Measurements from ENCODE around the gene ZSWIM1.

Gene ZSWIM1

GRCh38 chr20:45842169-45842812 lies 38.7 kb upstream of the ZSWIM1 start:
- no peak for DNase-seq
- TF ChIP-seq, protein P1, sequence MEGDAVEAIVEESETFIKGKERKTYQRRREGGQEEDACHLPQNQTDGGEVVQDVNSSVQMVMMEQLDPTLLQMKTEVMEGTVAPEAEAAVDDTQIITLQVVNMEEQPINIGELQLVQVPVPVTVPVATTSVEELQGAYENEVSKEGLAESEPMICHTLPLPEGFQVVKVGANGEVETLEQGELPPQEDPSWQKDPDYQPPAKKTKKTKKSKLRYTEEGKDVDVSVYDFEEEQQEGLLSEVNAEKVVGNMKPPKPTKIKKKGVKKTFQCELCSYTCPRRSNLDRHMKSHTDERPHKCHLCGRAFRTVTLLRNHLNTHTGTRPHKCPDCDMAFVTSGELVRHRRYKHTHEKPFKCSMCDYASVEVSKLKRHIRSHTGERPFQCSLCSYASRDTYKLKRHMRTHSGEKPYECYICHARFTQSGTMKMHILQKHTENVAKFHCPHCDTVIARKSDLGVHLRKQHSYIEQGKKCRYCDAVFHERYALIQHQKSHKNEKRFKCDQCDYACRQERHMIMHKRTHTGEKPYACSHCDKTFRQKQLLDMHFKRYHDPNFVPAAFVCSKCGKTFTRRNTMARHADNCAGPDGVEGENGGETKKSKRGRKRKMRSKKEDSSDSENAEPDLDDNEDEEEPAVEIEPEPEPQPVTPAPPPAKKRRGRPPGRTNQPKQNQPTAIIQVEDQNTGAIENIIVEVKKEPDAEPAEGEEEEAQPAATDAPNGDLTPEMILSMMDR (IDR thresholded peaks at IDR 0.05), result no peak
- peak overlapping the region; percentile 74 for H3K27ac Mint-ChIP-seq
- H3K27me3 Mint-ChIP-seq (ENCODE audit: low read depth, poor library complexity), result no peaks in the 10 kb centered on the region
- H3K4me3 Mint-ChIP-seq, result no peak overlapping the region
- H3K4me1 Mint-ChIP-seq, result peaks cover 12% of the 10 kb centered on the region
- H3K9me3 Mint-ChIP-seq, result no peaks in the 10 kb centered on the region
- H3K36me3 Mint-ChIP-seq (ENCODE audit: low read depth), result peaks cover 28% of the 10 kb centered on the region

DNA sequence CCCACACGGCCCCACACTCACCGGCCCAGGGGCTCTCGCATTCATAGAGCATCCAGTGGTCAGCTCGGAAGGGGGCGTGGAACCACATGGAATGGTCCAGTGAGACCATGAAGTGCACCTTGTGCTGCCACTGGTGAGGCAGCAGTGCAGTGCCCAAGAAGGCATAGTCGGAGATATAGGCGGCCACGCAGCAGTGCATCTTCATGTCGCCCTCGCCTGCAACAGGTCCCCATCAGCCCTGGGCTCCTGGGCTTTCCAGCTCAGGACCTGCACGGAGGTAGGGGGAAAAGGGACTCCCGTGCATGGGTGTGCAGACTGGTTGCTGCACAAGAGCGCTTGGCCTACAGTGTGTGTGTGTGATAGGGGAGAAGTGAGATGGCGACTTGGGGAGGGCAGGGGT lies 37.5 kb upstream of the ZSWIM1 start:
- TF ChIP-seq, protein P1 (IDR thresholded peaks at IDR 0.05), result no peak
- peak overlapping the region; percentile 32 for H3K27ac Mint-ChIP-seq
- H3K4me1 Mint-ChIP-seq, result peaks cover 12% of the 10 kb centered on the region
- no peaks in the 10 kb centered on the region for H3K27me3 Mint-ChIP-seq (ENCODE audit: low read depth, poor library complexity)
- peaks cover 28% of the 10 kb centered on the region for H3K36me3 Mint-ChIP-seq (ENCODE audit: low read depth)
- H3K9me3 Mint-ChIP-seq, result no peaks in the 10 kb centered on the region
- no peak overlapping the region for H3K4me3 Mint-ChIP-seq
- DNase-seq, result no peak

GRCh38 chr20:45845452-45845851 lies 35.6 kb upstream of the ZSWIM1 start:
- TF ChIP-seq, protein P1 (IDR thresholded peaks at IDR 0.05), result no peak
- no peak for DNase-seq
- H3K4me1 Mint-ChIP-seq, result peaks cover 12% of the 10 kb centered on the region
- H3K36me3 Mint-ChIP-seq (ENCODE audit: low read depth), result peaks cover 30% of the 10 kb centered on the region
- H3K27me3 Mint-ChIP-seq (ENCODE audit: low read depth, poor library complexity), result no peaks in the 10 kb centered on the region
- H3K27ac Mint-ChIP-seq, result no peak overlapping the region
- H3K4me3 Mint-ChIP-seq, result no peak overlapping the region
- H3K9me3 Mint-ChIP-seq, result no peaks in the 10 kb centered on the region

- Mint-ChIP-seq H3K4me1 (peaks cover 4% of the 10 kb centered on the region), H3K4me3 (no peak overlapping the region), H3K27me3 (ENCODE audit: low read depth, poor library complexity) (no peaks in the 10 kb centered on the region), H3K36me3 (ENCODE audit: low read depth) (peaks cover 30% of the 10 kb centered on the region), H3K9me3 (no peaks in the 10 kb centered on the region), H3K27ac (no peak overlapping the region)
- TF ChIP-seq, protein P1 (IDR thresholded peaks at IDR 0.05), result no peak
- DNase-seq, result no peak
Observed at GRCh38 chr20:45848421-45848820, 32.6 kb upstream of the ZSWIM1 start.

- Mint-ChIP-seq H3K4me1 (peaks cover 4% of the 10 kb centered on the region), H3K27ac (no peak overlapping the region), H3K9me3 (no peaks in the 10 kb centered on the region), H3K4me3 (no peak overlapping the region), H3K27me3 (ENCODE audit: low read depth, poor library complexity) (no peaks in the 10 kb centered on the region), H3K36me3 (ENCODE audit: low read depth) (peaks cover 32% of the 10 kb centered on the region)
- no peak for DNase-seq
- TF ChIP-seq, protein P1 (IDR thresholded peaks at IDR 0.05), result no peak
Observed at GRCh38 chr20:45848969-45849582, 32.0 kb upstream of the ZSWIM1 start.

DNA sequence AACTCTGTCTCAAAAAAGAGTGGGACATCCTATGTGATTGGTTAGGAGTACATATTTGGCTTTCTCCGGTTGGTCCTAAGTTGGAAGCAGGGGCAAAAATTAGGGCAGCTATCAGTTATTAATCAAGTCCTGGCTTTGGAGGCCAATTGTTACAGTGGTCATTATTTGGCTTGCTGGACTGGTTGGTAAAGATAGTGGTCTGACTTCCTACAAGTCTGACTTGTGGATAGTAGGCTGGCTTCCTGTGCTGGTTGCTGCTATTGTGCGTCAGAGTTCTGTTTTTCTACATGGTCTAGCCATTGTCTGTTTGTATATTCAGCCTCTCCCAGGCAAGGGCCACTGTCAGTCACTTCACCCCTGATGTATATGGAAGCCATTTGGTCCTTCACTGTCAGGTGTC lies 30.8 kb upstream of the ZSWIM1 start:
- Mint-ChIP-seq H3K9me3 (no peaks in the 10 kb centered on the region), H3K27me3 (ENCODE audit: low read depth, poor library complexity) (no peaks in the 10 kb centered on the region), H3K4me3 (no peak overlapping the region), H3K4me1 (peaks cover 14% of the 10 kb centered on the region), H3K27ac (no peak overlapping the region), H3K36me3 (ENCODE audit: low read depth) (peaks cover 34% of the 10 kb centered on the region)
- no peak for DNase-seq
- TF ChIP-seq, protein P1 (IDR thresholded peaks at IDR 0.05), result no peak
